Inferior parietal cortex (tissue), 1 donor: ENCODE data around the gene PRKN.
"Not testable (repeated sequence)": the region's sequence is repeated elsewhere in the genome, so short reads cannot be mapped to it uniquely, and the experiment has no call there.

Source experiments
- DNase-seq: peaks from one replicate; pipeline ENCODE4 v3.0.0-alpha.2; 2016; ENCODE audit errors: extremely low spot score

The PRKN gene

GRCh38 chr6:161918109-161918531, 809.4 kb downstream of the PRKN start:
- no peak for DNase-seq

DNA sequence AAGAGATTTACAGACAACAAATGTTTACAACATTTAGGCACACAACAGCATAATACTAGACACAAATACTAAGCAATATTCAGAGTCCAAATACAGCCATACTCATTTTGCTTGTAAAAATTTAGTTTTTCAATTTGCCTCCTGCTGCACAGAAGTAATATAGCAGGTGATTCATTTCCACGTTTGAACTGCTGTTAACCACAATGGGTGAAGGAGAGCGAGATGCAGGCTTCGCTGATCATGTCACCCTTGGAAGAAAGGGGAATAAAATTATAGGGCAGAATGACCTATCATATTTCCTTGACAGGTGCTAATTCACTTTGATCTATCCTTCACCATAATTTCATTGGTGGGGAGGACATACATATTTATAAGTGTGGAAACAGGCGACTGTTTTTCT, 809.9 kb downstream of the PRKN start:
- no peak for DNase-seq

DNA sequence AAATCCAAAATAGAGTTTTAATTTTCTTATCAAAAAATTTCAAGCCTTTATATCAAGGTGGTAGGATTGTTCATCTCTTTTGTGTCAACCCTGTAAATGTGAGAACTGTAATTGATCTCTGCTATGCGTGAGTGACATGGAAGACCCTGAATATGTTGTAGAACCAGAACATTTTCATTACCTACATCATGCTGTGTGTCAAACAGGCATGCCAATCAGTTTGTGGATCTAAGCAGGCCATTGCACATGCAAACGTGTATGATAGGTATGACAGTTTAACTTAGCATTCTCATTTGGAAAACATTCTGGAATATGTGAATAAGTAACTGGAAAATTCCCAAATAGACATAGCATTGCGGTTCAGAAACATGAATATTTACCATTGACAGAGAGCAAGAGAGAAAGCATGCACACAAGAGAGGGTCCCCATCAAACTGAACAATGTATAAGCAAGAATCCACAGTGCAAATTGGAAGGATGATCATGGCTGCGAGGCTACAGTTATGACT, 812.1 kb downstream of the PRKN start:
- no peak for DNase-seq

GRCh38 chr6:161908872-161909271, 818.7 kb downstream of the PRKN start:
- DNase-seq: no peak

DNA sequence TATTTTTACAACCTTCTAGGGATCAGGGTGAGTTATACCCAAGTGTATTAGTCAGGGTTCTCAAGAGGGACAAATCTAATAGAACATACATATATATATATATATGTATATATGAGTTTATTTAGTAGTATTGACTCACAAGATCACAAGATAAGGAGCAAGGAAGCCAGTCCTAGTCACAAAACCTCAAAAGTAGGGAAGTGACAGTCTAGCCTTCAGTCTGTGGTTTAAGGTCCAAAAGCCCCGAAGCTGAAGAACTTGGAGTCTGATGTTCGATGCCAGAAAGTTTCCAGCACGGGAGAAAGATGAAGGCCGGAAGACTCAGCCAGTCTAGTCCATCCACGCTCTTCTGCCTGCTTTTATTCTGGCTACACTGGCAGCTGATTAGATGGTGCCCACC, 821.0 kb downstream of the PRKN start:
- DNase-seq: no peak

- no peak for DNase-seq
These were observed 823.9 kb downstream of the PRKN start for GRCh38 chr6:161903584-161904212.

- DNase-seq: no peak
These were observed 825.7 kb downstream of the PRKN start for GRCh38 chr6:161901740-161902426.

DNA sequence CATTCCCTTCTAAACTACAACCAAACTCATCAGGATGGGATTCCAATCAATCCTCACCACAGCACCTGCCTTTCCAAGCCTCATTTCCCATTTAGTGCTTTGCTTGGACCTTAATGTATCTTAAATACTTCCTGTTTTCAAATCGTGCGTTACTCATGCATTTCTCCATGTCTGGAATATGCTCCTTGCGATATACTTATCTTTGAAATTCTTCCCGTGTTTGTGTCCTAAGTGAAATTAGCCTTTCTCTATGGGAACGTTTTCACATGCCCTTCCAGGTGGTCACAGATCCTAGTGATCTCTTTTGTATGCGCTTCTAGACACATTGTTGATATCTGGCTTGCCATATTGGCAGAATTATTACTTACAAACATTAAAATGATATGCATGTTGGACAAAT, 833.1 kb downstream of the PRKN start:
- DNase-seq: no peak

DNA sequence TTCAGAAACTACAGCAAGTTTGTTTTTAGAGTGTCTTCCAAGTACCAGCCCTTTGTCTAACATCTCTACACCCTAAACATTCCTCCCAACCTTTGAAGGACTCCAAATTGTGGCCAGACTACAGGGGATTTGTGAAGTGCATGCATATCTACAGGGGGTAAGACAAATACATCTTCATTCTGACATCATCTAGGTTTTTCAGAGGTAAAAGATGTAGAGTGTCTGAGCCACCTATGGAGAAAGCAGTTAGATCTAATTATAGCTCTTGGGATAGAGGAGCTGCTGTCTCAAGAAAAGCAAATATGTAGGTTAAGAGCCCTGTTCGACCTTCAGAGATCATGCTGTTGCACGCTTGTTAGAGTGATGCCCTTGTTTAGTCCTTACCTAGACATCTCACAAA, 836.0 kb downstream of the PRKN start:
- no peak for DNase-seq

DNA sequence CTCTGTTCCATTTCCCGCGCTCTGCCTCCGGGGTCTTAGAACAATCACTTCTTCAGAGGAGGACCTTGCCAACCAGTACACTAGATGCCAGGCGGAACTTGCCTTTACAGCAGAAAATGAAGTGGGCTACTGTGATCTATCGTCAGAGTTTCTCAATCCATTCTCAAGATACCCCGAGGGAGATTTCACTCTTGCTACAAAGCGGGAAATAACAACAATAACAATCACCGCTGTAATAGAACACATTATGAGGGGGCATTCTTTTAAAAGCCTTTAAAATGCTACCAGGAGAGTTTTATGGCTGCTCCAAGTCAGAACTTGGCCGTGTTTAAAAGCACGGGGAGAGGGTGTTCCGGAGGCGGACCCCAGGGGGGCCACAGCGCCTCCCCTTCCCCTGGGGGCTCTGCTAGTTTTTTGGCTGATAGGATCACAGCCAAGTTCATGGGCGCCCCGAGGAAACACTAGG, 836.7 kb downstream of the PRKN start:
- no peak for DNase-seq

GRCh38 chr6:161890133-161890831, 837.3 kb downstream of the PRKN start:
- peak; percentile 53 for DNase-seq

- DNase-seq: no peak
These were observed 838.2 kb downstream of the PRKN start for GRCh38 chr6:161889324-161889723.

GRCh38 chr6:161886545-161886944, 841.0 kb downstream of the PRKN start:
- not testable (repeated sequence) for DNase-seq

DNA sequence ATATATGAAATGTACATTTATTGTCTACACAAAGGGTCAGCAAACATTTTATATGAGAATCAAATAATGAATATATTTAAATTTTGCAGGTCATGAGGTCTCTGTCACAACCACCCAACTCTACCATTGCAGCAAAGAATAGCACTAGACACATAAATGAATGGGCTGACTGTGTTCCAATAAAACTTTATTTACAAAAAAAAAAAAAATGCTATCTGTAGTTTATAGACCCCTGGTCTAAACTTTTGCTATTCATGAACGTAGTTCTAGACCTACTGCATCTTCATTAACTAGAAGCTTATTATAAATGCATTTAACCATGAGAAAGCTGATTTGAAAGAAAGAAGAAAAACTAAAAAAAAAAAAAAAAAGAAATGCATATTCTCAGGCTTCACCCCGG, 842.8 kb downstream of the PRKN start:
- DNase-seq: no peak

DNA sequence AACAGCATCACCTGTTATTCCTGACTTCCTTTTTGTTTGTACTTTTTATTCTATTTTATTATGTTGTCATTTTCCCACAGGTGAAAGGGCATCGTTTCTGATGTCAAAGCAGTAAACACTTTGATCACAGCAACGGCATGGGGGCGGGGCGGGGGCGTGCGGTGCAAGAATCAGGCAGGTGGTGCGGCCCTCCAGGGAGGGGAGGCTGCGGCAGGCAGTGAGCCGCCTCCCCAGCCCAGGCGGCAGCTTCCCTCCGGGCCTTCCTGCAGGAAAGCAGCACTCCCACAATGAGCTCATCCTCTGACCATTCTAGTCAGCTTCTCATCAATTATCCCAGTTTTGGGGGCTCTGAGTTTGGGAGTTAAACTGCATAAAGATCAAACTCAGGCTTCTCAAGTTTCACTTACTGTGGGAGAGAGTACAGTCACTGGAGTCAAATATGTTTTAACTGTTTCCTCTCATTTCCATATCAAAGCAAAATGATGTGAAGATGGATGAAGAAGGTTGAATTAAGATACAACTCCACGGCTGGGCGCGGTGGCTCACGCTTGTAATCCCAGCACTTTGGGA, 845.3 kb downstream of the PRKN start:
- no peak for DNase-seq

GRCh38 chr6:161880056-161880455, 847.5 kb downstream of the PRKN start:
- DNase-seq: no peak

GRCh38 chr6:161876231-161876630, 851.3 kb downstream of the PRKN start:
- no peak for DNase-seq

- no peak for DNase-seq
These were observed 857.2 kb downstream of the PRKN start for GRCh38 chr6:161870236-161870901.

GRCh38 chr6:161869491-161869890, 858.1 kb downstream of the PRKN start:
- no peak for DNase-seq

GRCh38 chr6:161866570-161866969, 861.0 kb downstream of the PRKN start:
- DNase-seq: no peak

- not testable (repeated sequence) for DNase-seq
These were observed 866.5 kb downstream of the PRKN start for GRCh38 chr6:161861061-161861460.

DNA sequence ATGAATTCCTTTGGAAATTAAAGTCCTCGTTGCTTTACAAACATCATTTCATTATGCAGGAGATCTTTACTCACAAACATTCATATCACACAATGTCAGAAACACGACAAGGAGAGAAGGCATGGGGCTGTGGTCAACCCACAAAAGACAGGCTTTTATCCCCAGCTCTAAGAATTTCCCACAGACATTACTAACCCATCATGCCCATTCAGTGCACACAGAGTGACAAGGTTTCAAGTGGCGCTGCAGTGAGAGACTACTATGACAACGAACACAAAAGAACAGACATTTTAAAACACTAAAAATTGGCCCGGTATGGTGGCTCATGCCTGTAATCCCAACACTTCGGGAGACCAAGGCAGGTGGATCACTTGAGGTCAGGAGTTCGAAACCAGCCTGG, 873.9 kb downstream of the PRKN start:
- DNase-seq: no peak
